Thoracic aorta (tissue), 2 donors: ENCODE measurements around the gene ANKUB1. TPM values are rescaled to one million over a fixed set of nuclear protein-coding genes. Genes with fewer than 3 reads are reported as not detected.

Experiments used
- ATAC-seq: fragments of 150-250 bp; one replicate; pipeline ENCODE4 v1.8.0; 2017; ENCODE audit warnings: low read depth; ENCODE audit not compliant: insufficient number of reproducible peaks, low FRiP score
- DNase-seq: peaks from one replicate; pipeline ENCODE4 v3.0.0-alpha.2; 2020; ENCODE audit warnings: low spot score
- H3K27ac ChIP-seq, 2 donors: fragments of 200-600 bp; sonication (generic); 1 replicate in 1 of 2; 2 replicates in 1 of 2; pipeline ENCODE4 v1.5.1; 2016; ENCODE audit warnings: mild to moderate bottlenecking in 2 of 2, moderate library complexity in 2 of 2
- H3K27me3 ChIP-seq: fragments of 200-600 bp; sonication (generic); replicated peaks from 2 replicates; pipeline ENCODE4 v1.6.0; 2016; ENCODE audit warnings: mild to moderate bottlenecking; ENCODE audit not compliant: insufficient read depth
- H3K36me3 ChIP-seq: fragments of 200-600 bp; sonication (generic); one replicate; pipeline ENCODE4 v1.5.1; 2016
- H3K4me1 ChIP-seq, 2 donors: fragments of 200-600 bp; sonication (generic); 1 replicate in 1 of 2; 2 replicates in 1 of 2; pipeline versions ENCODE4 v1.5.1 to v1.6.0; 2016; ENCODE audit warnings: low read depth in 2 of 2, mild to moderate bottlenecking in 1 of 2; ENCODE audit not compliant: control insufficient read depth in 1 of 2
- H3K4me3 ChIP-seq: fragments of 200-600 bp; sonication (generic); 2 replicates; pipeline ENCODE4 v1.5.1; 2016; ENCODE audit warnings: mild to moderate bottlenecking
- H3K9me3 ChIP-seq: fragments of 200-600 bp; sonication (generic); 2 replicates; pipeline ENCODE4 v1.5.1; 2016
- total RNA-seq, 2 donors: library from RNA; depleted of rRNA; stranded (reverse); fragments of >200 nt; gene quantifications; one replicate each; pipeline versions ENCODE4 v1.1.0 to v1.2.3, GENCODE V29; 2016
- TF ChIP-seq, protein P1 (sequence below): fragments of 200-600 bp; sonication (generic); IDR thresholded peaks from one replicate; pipeline ENCODE4 v1.5.1; 2019; ENCODE audit warnings: antibody characterized with exemption

ANKUB1 gene
- total RNA-seq, 2 donors from 2014 or later = 0.81 TPM; not detected in 1

DNA sequence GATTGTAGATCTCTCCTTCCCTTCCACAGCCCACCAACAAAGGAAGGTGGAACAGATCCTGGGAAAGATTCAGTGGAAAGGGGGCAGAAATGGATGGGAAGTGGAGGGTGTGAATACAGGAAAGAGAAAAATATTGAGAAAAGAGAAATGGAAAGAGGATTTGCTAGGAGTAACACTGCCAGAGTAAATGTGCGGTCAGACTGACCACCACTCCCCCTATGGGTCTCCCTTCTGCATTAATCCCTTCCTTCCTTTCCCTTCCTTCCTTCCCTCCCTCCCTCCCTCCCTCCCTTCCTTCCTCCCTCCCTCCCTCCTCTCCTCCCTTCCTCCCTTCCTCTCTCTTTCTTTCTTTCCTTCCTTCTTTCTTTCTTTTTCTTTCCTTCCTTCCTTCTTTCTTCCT is 28.1 kb downstream of the ANKUB1 start:
- no peaks in the 10 kb centered on the region for H3K27me3 ChIP-seq
- H3K36me3 ChIP-seq = no peaks in the 10 kb centered on the region
- H3K4me3 ChIP-seq = no peak overlapping the region
- H3K9me3 ChIP-seq = no peaks in the 10 kb centered on the region
- H3K27ac ChIP-seq = no peak overlapping the region
- no peak for DNase-seq
- TF ChIP-seq, protein P1, sequence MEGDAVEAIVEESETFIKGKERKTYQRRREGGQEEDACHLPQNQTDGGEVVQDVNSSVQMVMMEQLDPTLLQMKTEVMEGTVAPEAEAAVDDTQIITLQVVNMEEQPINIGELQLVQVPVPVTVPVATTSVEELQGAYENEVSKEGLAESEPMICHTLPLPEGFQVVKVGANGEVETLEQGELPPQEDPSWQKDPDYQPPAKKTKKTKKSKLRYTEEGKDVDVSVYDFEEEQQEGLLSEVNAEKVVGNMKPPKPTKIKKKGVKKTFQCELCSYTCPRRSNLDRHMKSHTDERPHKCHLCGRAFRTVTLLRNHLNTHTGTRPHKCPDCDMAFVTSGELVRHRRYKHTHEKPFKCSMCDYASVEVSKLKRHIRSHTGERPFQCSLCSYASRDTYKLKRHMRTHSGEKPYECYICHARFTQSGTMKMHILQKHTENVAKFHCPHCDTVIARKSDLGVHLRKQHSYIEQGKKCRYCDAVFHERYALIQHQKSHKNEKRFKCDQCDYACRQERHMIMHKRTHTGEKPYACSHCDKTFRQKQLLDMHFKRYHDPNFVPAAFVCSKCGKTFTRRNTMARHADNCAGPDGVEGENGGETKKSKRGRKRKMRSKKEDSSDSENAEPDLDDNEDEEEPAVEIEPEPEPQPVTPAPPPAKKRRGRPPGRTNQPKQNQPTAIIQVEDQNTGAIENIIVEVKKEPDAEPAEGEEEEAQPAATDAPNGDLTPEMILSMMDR = no peak
- ATAC-seq = no peak
- no peaks in the 10 kb centered on the region for H3K4me1 ChIP-seq

DNA sequence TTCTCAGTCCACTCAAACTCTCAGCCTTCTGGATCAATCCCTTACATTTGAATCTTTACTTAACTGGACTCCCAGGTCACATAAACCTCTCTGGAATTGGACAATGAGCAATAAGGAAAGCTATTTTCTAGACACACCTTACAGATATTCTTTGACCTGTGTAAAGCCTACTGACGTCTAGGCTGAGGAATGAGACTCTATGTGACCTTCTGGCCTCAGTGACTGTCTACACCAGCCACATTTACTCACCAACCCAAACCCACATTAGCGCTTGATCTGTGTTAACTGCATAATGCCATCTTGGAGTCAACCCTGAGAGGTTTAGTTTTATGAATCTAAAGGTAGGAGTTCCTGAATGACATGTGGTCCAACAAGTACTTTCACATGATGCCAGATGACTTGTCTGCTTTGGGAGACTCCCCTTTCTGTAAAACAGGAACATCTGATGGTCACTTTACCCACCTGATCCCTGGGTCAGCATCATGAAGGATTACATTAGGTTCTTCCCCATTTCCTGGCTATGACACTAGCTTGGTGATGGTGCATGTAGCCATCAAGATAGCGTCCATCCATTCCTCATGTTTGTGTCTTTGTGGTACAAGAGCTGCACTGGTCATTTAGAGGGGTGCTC is 28.7 kb downstream of the ANKUB1 start:
- TF ChIP-seq, protein P1 = no peak
- ATAC-seq = no peak
- Histone ChIP-seq H3K4me3 (no peak overlapping the region), H3K27me3 (no peaks in the 10 kb centered on the region), H3K36me3 (no peaks in the 10 kb centered on the region), H3K4me1 (no peaks in the 10 kb centered on the region), H3K9me3 (no peaks in the 10 kb centered on the region), H3K27ac (no peak overlapping the region)
- DNase-seq = no peak

DNA sequence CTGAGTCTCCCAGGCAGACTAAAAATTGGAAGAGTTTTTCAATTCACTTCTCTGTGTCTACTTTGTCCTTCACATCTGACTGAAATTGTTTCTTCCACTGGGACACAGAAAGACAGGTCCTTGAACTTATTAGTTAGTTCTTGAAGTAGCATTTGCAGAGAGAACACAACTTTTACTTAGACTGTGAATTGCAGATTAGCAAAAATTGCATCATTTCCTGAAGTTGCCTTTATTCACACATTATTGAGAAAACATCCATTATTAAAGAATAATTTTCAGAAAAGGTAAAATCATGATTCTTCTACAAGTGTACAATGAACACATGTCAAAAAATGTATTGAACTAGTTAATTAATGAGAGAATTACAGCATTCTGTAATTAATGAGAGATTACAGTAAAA is 38.6 kb downstream of the ANKUB1 start:
- no peaks in the 10 kb centered on the region for H3K27me3 ChIP-seq
- H3K4me1 ChIP-seq = peaks cover 9 to 22% of the 10 kb centered on the region in 2 donors
- TF ChIP-seq, protein P1 = no peak

DNA sequence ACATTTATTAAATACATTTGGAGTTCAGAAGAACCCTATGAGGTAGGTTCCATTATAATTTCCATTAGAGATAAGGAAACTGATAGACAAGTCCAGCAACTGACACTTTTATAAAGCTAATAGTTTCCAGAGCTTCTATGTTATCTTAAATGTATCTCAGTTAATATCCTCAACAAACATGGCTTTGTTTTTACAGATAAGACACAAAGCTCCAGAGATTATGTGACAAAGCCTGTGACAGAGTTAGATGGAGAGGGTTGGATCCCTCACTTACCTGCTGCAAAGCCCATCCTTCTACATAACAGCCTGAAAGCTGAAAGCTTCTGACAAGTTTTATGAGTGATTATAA is 39.6 kb downstream of the ANKUB1 start:
- Histone ChIP-seq H3K27me3 (no peaks in the 10 kb centered on the region), H3K9me3 (no peaks in the 10 kb centered on the region), H3K4me3 (peak overlapping the region; percentile 96), H3K4me1 (peaks cover 9 to 22% of the 10 kb centered on the region in 2 donors), H3K36me3 (peaks cover 3% of the 10 kb centered on the region), H3K27ac (peak overlapping the region; percentile 58 to 72)
- TF ChIP-seq, protein P1 = no peak
- no peak for ATAC-seq
- no peak for DNase-seq

More for the DNA sequence above, 38.6 kb downstream of the ANKUB1 start:
- H3K27ac ChIP-seq = no peak overlapping the region
- peaks cover under 1% of the 10 kb centered on the region for H3K36me3 ChIP-seq
- DNase-seq = no peak
- no peaks in the 10 kb centered on the region for H3K9me3 ChIP-seq
- ATAC-seq = no peak
- no peak overlapping the region for H3K4me3 ChIP-seq

DNA sequence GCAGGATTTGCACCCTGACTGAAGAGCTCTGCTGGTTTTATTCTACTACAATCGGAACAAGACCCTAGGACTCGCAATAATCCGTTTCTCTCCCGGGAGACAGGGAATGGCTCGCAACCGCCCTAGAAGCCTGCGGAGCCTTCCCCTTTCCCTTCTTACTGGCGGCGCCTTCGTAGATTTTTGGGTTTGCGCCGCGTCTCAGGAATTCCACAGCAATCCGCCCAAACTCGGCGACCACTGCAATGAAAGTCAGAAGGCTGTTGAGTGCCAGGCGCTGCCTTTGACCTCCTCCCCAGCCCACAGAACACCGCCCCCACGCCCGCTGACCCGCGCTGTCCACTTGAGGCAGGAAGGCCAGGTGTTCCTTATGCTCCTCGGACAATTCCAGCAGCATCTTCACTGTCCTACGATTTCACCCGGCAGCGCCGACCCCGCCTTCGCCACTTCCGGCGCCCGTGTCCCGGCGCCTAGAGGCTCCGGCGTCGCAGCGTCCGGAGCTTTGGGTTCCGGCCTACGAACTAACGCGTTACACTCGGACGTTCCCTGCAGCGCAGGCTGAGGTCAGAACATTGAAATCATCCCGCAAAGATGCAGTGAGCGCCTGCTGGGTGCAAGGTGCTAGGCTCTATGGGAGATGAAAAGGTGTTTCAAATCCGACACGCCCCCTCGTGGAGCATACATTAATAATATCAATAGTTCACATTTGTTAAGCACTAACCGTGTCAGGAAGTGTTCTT is 40.1 kb downstream of the ANKUB1 start, which contains the start of gene COMMD2:
Gene COMMD2, minus strand, starts transcription at position 439 of the 737 bp plus-strand sequence. Its CDS starts 45 bp downstream, at position 394.
- DNase-seq (peak; percentile 9), ATAC-seq (peak; percentile 50)
- H3K4me3 ChIP-seq = peak within 1 kb of the TSS; percentile 96
- TF ChIP-seq, protein P1 = peak; percentile 25
- peaks cover 9 to 22% of the 10 kb centered on the region in 2 donors for H3K4me1 ChIP-seq
- H3K27ac ChIP-seq = peak within 1 kb of the TSS; percentile 58 to 72
- H3K27me3 ChIP-seq = no peaks in the 10 kb centered on the region
- peaks cover 3% of the 10 kb centered on the region for H3K36me3 ChIP-seq
- H3K9me3 ChIP-seq = no peaks in the 10 kb centered on the region
